ENCODE data around the gene TMEM151B. TPM values are rescaled to one million over a fixed set of nuclear protein-coding genes. Genes with fewer than 3 reads are reported as not detected.

The TMEM151B gene
- total and polyA plus RNA-seq, 2 of the 4 experiments (the other 2 are of a cell fraction): not detected

- peak overlapping the region; percentile 42 for H2BK120ac ChIP-seq (ENCODE audit: low read depth, low read length)
- no CpG with 5 or more reads among the region's 9 CpGs for WGBS, 2 experiments (ENCODE audit: extremely low coverage in 2 of 2, insufficient read length in 1 of 2)
- CTCF ChIA-PET: interaction anchor here (1.6 kb wide), 1 partner anchor 49 kb away, joined by 4 read pairs; the partner anchor contains the start of gene AARS2
Observed at GRCh38 chr6:44263354-44264100, 6.7 kb upstream of the TMEM151B start.

More at GRCh38 chr6:44263354-44264100, 6.7 kb upstream of the TMEM151B start:
- Histone ChIP-seq H3K9me1 (ENCODE audit: insufficient read depth, low read length) (peaks cover 14% of the 10 kb centered on the region), H3K27ac (ENCODE audit: insufficient read depth, low read length) (peak overlapping the region; percentile 10; the same call in 1 of the 2 replicates), H3K4me2 (ENCODE audit: low read depth, low read length) (peak overlapping the region; percentile 99), H3K79me1 (ENCODE audit: low read depth in 1 of 2, low read length in 2 of 2) (peaks cover 24 to 37% of the 10 kb centered on the region in 2 experiments), H3K4me3 (ENCODE audit: insufficient read depth, low read depth, low read length) (peak overlapping the region; percentile 90; the same call in 1 of the 2 replicates), H4K5ac (ENCODE audit: low read depth, low read length) (peak overlapping the region; percentile 50), H3K56ac (ENCODE audit: extremely low read depth, insufficient read depth, low read length) (no peak overlapping the region), H2BK5ac (ENCODE audit: low read depth, low read length, poor library complexity, severe bottlenecking) (peak overlapping the region; percentile 62), H3K4ac (ENCODE audit: low read depth, low read length) (peak overlapping the region; percentile 74), H3K36me3 (ENCODE audit: control insufficient read depth, insufficient read depth, low read length) (peaks cover 12% of the 10 kb centered on the region), H3K14ac (replicated peaks; ENCODE audit: low read depth, low read length) (peak overlapping the region; percentile 96), H3K9ac (ENCODE audit: low read depth, low read length) (peak overlapping the region; percentile 82), H2AK9ac (replicated peaks; ENCODE audit: low read depth, low read length, poor library complexity) (peak overlapping the region; percentile 98), H4K20me1 (ENCODE audit: insufficient read depth, low read length) (peaks cover 9% of the 10 kb centered on the region), H3K9me3 (ENCODE audit: control insufficient read depth, insufficient read depth, low read length) (no peaks in the 10 kb centered on the region), H4K8ac (ENCODE audit: low read depth in 2 of 2, low read length in 2 of 2) (peak overlapping the region; percentile 39 to 66; a peak in 3 of 4 replicates), H3K18ac (ENCODE audit: low read depth, low read length) (peak overlapping the region; percentile 12; the same call in 1 of the 2 replicates), H2AK5ac (ENCODE audit: low read depth, low read length) (peak overlapping the region; percentile 78), H3K27me3 (ENCODE audit: control insufficient read depth, insufficient read depth, low read length) (peaks cover 4% of the 10 kb centered on the region; the same call in 1 of the 2 replicates), H2AFZ (replicated peaks; ENCODE audit: low read length, poor library complexity) (peak overlapping the region; percentile 76), H2BK20ac (ENCODE audit: low read depth, low read length) (no peak overlapping the region), H4K91ac (ENCODE audit: insufficient read depth, low read depth, low read length) (peak overlapping the region; percentile 23; the same call in 1 of the 2 replicates), H3K23ac (ENCODE audit: low read depth, low read length) (peak overlapping the region; percentile 88), H2BK15ac (ENCODE audit: low read depth, low read length) (no peak overlapping the region; the same call in 2 of the 3 replicates), H3K4me1 (ENCODE audit: control insufficient read depth, insufficient read depth, low read length) (peaks cover 22% of the 10 kb centered on the region)
- intact Hi-C loops (cut with micrococcal nuclease) (no loop called here), dilution Hi-C loops (cut with HindIII; ENCODE audit: low sequenced_read_pairs, unreplicated experiment) (no loop called here), in situ Hi-C loops (cut with MboI; ENCODE audit: low sequenced_read_pairs) (no loop called here)
- TF ChIP-seq MAZ (IDR thresholded peaks at IDR 0.05; ENCODE audit: borderline replicate concordance, low read depth, low read length) (peak; percentile 59; the same call in 1 of the 2 replicates), ELK1 (IDR thresholded peaks at IDR 0.05; ENCODE audit: borderline replicate concordance, low read depth, low read length) (no peak)
- ATAC-seq (ENCODE audit: low read depth) (no peak), DNase-seq (peak; percentile 55)
- BruUV-seq (replicated peaks): no TSS peak
- POLR2A ChIA-PET (ENCODE audit: unreplicated experiment): no interaction called here
